Brain pericyte (primary cell): ENCODE results near the gene C1QTNF5.
A peak's percentile ranks its signal among the peaks of the same experiment; 100 is the strongest.

Source experiments
- DNase-seq: peaks from one replicate; pipeline ENCODE4 v3.0.0-alpha.2; 2012; ENCODE audit warnings: low read depth, low spot score

The C1QTNF5 gene

DNA sequence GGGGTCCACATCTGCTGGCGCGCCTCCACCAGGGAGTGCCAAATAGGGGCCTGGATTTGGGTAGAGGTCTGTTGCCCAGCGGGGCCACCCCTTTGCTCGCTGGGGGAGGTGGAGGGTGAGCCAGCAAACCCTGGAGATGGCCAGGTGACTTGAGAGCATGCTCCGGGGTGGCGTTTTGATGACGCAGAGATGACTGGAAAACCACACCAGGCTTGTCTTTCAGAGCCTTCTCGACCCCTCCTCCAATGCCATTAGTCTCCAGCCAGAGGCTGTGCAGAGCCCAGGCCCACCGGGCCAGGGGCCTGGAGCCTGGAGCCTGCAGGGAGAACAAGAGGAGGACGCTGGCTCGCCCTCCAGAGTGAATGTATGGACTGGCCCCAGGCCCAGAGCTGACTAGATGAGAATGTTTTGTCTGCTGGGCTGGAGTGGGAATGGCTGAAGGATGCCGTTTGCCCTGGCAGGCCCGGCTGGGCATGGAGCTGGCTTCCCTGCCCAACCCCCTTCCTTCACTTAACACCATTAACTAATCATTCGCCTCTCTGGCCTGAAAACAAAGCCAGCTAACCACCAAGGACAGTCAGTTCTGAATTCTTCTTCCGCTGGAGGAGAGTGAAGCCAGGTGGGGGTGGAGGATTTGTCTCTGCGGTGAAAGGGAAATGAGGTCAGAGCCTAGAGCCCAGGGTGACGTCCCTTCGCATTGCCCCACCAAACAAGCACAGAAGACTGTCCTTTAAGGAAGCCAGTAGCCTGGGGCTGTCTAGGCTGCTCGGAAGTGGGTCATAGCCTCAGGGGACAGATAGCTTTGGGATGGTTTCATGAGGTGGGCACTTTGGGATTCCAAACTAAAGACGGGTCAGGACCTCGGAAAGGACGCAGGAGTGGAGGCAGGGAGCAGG lies 22.2 kb downstream of the C1QTNF5 start:
- no peak for DNase-seq

DNA sequence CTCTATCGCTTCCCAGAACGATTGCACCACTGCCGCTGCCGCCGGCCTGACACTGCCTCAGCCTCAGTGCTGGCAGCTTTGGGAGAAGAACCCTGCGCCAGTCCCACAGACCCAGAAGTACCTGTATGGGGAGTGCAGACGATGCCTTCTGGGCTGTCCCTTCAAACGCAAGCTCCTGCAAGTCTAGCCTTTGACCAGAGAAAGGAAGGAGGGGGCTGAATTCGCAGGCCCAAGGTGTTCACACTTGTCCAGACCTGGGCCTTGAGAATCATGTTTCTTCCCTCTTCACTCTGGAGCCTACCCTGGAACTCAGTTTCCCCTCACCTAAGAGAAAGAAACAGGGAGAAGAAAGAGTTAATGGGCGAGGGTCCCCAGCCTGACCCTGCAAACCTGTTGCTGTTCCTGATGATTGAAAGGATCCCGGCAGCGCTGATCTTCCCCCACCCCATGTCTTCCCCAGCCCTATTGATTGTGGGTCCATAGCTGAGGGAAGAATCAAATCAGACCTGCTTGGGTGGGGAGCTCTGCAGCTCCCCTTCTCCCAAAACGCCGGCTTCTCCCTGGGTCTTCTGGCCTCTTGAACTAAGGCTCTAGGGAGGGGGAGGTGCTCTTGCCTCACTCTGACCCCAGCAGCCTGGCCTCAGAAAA lies 23.0 kb downstream of the C1QTNF5 start:
- no peak for DNase-seq

DNA sequence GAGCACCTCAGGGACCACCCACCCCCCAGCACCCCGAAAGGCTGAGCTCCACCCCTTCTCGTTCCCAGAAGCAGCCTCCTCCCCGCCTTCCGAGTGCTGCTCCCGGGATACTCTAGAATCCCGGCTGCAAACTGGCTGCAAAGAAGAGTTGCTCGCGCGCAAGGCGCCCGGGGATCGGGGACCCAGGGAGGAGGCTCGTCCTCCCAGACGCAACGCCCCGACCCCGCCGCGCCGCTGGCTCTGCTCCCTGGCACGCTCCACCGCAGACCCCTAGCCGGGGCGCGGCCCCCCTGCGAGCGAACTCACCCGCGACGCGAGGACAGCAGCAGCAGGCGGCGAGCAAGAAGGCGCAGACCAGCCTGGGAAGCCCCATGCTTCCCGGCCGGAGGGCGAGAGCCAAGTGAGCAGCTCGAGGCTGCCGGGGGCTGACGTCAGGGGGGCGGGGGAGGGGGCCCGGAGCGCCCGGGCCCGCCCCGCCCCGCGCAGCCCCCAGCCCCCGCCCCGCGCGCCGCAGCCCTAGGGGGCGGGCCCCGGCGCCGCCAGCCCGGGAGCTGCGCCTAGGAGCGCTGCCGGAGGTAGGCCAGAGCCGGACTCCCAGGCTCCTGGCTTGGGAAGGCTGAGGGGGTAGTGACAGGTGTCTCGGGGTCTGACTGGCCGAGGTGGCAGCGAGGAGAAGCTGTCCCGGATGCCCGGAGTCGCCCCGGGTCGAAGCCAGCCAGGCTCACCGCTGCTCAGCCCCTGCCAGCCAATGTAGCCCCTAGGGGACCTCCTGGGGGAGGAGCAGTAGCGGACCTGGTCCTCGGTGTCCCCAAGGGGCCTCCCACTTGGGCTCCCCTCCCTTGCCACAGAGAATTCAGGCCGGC lies 23.7 kb downstream of the C1QTNF5 start, which contains the start of gene MCAM:
Gene MCAM (minus strand): TSS at position 402 of the 863 bp plus-strand sequence. CDS start 29 bp downstream, at position 373.
- no peak for DNase-seq

DNA sequence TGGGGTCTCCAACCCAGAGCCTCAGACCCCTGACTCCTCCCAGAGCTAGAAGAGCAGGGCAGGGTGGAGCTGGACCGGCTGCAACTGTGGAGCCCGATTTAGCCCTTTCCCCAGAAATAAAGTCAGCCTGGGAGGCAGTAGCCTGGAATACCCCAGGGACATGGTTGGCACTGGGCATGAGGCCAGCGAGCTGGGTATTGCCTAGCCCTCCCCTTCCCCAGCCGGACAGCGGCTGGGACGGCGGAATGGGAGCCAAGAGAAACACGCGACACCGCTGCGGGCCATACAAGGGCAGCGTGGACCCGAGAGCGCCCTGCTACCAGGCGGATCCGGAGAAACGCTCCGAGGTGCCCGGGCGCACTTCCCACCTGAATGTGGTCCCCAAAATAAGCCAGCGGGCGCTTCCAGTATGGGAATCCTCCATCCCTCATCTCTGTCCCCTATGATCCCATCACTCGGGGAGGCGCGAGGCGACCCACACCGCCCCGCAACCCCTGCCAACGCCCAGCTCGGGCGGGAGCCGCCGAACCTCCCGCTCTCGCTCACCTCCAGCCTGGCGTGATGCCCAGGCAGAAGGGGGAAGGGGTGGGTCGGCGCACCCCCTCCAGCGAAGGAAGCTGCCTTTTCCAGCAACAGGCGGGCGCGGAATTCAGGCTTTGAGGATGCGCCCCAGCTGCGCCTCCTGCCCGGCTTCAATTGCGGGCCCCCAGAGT lies 24.5 kb downstream of the C1QTNF5 start:
- DNase-seq: no peak

DNA sequence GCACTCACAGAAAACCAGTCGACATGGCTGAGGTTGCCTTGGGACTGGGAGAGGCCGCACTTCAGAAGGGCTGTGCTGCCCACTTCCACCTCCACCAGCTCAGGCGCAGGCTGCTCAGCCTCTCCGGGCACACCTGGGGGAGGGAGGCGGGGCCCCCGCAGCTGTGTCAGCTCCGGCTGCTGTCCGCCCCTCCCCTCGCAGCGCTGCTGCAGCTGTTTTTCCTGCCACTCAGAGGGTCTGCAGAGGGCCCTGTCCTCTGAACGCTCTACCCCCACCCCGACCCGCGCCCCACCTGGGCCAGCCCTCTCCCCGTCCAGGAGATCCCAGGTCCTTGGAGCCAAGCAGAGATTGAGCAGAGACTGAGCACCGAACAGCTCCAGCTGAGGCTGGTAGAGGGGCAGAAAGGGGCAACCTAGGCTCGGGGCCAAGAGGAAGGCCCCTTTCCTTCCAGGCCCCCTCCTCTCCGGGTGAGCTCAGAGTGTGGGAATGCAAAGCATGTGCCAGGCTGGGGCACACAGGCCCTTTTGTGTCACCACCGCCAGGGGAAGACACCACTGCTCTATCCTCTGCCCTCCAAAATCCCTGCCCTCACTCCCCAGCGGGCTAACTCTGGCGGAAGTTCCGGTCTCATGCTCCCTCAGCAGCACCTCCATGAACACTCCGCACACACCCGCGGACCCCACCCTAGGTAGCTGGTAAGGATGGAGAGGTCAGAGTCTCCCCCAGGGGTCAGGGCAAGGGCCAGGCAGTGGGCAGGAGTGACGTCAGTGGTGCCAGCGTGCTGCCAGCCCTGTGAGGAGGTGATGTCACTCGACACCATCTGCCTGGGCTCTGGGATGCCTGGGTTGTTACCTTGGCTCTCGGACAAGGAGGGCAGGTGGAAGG lies 25.3 kb downstream of the C1QTNF5 start:
- DNase-seq: no peak

DNA sequence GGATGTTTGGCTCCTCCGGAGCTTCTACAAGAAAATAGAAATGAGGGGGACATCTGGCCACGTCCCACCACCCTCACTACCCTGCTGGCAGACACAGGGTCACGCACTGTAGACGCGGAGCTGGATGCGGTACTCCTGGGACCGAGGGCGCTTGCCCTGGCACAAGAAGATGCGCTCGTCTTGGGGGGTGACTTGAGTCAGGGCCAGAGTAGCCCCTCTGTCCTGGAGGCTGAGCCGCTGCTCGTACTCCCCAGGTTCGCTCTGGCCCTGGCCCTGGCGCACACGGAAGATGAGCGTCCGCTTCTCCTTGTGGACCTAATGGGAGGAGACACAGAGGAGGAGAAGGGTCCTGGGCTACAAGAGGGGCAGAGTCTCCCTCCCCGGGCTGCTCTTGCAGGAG lies 26.0 kb downstream of the C1QTNF5 start:
- no peak for DNase-seq

DNA sequence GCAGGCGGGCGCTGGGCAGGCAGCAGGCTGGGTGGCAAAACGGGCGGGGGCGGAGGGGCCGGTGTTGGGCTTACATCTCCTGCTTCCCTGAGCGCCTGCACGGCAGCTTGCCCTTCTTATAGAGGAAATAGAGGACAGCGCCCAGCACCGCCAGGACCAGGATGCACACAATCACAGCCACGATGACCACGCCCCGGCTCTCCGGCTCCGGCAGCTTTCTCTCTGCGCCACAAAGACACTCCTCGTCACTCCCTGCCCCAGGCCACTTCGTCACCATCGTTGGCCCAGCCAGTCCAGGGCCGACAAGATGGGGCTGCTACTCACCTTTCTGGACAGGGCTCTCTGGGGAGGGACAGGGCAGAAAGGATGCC lies 30.0 kb downstream of the C1QTNF5 start:
- DNase-seq: no peak

DNA sequence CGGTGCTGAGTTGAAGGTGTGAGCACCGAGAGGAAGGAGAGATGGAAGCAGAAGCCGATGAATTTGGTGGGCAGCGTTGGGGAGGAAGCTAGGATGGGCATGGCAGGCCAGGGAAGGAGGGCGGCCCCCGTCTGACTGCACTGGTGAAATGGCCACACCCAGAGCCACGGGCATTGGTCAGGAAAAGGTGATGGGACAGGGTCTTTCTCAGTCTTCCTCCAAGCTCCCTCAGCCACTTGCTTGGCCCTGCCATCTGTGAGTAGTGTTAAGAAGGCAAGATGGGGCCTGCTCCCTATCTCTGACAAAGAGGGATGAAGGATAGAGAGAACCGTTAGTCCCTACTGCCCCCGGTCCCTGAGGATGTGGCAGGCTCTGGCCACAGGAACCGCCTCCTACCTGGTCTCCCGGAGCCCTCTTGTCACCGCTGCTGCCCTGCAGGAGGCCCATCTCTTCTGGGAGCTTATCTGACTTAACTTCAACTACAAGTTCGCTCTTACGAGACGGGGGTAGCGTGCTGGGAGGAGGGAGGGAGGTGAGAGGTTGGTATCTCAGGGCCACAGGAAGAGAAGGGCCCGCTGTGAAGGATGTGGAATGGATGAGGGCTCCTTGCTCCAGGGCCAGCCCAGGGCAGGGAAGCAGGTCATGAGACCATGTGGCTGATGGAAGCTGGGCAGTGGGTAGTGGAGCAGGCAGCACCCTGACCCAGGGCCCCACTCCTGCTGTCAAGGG lies 30.6 kb downstream of the C1QTNF5 start:
- no peak for DNase-seq

DNA sequence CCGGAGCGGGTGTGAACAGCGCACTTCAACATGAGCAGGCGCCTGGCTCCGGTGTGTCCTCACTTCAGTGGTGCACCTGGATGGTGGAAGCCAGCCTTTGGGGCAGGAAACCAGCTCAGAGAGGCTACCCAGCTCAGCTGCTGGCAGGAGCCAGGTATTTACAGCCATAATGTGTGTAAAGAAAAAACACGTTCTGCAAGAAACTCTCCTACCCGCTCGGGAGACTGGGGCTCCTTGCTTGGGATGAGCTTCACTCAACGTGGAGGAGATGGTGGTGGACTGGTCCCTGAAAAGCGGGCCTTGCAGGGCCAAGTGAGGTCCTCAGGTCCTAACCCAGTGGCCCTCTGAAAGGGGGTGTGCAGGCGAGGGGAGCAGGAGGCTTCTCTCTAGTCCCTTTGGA lies 31.3 kb downstream of the C1QTNF5 start:
- DNase-seq: no peak

DNA sequence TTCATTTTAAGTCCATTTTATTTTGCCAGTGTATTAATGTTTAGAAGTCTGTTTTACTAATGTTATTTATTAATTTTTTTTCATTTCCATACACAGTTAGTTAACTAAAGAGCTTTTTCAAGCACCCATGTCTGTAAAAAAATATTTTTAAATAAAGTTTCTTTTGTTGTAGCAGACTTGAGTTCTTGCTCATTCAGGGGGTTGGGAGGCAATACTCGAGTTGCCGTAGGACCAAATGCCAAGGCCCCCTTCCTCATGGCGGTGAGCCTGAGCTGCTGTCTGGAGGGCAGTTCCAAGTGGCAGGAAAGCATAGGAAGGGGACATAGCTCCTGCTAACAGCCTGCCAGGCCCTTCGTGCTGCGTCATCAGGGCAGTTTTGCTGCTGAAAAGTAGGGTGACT lies 32.7 kb downstream of the C1QTNF5 start:
- no peak for DNase-seq

DNA sequence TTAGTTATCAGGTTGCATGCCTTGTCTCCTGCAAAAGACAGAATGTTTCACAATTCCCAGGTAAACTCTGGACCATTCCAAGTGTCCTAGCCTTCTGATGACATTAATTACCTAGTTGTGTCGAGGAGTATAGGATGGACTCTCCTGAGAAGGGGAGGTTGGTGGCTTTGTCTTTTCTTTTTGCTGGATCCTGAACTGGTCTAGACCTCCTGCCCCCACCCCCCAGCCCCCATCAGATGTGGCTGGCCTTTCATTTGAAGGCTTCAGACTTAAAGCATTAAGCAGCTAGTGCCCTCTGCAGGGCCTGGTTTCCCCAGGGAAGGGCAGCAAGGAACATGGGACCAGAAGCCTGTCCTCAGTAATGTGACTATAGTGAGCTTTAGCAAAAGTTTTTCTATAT lies 33.5 kb downstream of the C1QTNF5 start:
- no peak for DNase-seq

DNA sequence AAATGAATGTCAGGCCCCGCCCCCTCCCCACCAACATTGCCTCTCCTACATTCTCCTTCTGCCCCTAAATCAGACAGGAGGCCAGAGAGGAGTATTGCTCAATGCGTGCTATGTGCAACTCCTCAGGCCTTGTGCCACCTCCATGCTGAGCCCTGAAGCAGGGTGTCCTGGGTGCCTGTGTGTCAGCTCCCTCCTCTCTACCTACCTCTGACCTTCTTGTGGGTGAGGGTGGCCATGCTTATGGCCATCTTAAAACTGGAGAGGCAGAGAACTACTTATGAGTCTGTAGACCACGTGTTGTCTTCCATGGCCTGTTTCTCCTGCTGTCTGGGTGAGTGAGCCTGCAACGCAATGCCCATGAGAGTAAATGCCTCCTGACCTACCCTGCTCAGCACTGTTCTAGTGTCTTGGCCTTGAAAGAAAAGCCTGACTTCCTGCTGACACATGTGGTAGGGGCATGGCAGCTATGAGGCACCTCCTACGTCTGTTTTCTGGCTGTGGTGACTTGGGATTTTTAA lies 34.3 kb downstream of the C1QTNF5 start:
- DNase-seq: peak; percentile 60

DNA sequence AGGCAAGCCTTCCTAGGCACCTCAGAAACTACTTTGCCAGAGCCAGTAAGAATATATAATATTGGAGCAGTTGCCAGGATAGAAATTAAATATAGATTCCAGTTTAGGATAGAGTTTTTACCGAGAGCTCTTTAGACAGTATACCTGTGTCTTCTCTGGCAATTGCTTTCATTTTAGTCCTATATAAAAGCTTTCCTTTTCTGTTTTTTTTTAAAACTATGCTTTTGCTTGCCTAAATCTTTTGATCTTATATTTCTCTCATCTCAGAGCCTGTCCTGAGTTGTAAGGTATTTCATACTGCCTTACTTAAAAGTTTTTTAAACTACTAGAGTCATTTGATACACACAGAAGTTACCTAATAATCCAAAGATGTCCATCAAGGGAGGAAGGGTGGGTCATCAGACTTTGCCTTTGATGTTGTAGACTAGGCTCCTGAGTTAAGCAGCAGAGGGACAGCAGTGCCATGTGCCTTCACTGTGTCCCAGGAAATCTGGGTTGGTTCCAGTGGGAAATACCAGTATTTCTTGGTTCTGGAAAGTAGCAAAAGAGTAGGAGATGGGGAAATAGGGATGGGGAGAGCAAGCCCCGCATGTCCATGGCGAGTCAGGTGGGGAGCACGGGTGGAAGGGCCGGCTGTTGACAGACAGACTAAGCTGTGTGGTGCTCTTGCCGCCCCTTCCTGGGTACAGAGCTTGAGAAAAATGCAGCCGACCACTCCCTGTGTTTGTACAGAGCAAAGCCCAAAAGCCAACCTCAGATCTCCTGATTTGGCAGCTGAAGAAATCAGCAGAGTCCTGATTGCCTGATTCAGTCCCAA lies 34.9 kb downstream of the C1QTNF5 start:
- no peak for DNase-seq

DNA sequence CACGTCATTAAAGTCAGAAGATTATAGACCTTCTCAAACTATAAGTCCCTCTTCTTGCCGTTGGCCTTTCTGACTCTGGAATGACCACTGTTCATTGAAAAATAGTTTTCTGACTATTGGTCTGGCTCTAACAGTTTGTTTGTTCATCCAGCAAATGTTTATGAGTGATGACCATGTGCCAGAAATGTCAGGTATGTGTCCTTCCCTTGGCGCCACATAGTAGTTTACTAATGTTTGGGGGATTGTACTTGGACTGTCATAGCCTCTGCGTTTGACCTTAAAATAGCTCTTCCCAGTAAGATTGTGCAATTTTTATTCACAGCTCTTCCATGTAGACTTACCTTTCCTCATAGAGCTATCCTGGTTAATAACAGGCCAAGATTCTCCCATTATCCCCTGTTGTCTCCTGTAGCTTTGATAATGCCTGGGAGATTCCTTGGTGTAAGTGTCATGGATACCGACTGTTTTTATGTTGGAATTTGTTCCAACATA lies 37.4 kb downstream of the C1QTNF5 start:
- DNase-seq: no peak

DNA sequence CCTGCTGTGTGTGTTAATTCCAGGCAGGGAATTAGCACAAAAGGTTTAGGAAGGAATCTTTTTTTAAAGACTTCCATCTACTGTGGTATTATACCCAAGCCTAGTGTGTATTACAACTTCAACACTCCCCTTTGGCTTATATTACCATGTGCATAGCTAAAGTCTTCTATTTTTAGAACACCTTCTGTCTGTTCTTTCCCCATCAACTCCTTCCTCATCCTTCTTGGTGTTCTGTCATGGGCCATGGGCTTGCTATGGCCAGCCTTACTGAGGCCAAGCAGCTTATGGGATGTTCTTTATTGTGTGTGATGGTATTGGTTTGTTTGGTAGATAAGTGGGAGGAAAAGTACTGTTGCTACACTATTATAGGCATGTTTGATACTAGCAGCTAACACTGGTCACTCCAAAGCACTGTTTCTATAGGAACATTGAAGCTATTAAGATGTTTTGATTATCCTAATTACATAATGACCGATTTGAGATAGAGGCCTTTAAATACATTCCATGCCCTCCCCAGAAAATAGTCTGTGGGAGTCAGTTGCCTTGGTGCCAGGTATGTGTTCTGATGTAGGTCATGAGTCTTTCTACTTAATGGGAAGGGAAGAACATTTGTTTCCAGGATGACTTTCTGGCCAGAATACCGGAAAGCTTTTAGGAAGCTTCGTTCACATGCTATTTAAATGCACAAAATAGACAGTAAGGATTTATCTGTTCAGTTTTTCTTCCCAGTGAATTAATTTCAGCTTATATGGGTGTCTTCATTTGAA lies 40.3 kb downstream of the C1QTNF5 start:
- DNase-seq: no peak

DNA sequence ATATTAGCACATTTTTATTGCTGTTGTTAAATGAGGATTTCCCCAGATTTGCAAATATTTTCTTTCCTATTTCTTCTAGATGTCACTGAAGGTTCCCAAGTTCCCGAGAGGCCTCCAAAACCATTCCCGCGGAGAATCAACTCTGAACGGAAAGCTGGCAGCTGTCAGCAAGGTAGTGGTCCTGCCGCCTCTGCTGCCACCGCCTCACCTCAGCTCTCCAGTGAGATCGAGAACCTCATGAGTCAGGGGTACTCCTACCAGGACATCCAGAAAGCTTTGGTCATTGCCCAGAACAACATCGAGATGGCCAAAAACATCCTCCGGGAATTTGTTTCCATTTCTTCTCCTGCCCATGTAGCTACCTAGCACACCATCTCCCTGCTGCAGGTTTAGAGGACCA lies 41.3 kb downstream of the C1QTNF5 start:
- DNase-seq: no peak

DNA sequence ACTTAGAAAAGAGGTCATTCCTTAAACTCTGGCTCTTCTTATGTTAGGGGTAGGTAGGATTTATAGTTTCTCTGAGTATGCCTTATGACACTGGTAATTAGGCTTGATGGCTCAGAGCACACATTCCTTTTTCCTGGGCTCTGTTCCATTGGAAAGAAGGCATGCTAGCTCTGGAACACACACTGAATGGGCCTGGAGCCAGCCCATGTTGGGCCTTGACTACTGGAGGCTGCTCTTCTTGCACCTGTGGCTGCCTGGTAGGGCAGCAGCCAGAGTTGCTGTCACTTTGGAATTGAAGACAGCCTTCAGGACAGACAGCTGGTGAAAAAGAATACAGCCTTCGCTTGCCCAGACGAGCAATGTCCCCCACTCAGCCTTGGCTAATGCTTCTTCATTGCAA lies 42.0 kb downstream of the C1QTNF5 start:
- DNase-seq: no peak

DNA sequence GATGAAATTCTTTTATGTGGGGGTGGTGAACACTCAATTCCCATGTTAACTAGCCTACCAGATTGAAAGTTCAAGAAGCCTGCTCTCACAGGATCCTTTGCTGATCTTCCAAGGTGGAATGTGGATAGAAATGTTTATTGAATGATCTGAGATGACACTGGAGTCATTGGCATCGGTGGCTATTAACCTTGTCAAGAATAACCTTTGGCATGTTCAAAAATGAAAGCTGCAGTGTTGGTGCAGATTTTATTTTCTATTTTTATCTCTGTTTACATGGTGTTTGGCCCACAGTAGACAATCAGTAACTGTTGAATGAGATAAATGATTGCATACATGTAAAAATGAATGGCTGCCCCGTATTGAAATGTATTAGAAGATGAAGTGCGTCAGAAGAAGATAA lies 42.7 kb downstream of the C1QTNF5 start:
- DNase-seq: no peak
